22Rv1 (cell line): Measurements from ENCODE around the gene TRAP1.

Experiments
- ZFX ChIP-seq: fragments of 450-650 bp; IDR thresholded peaks from 2 replicates; pipeline ENCODE4 v1.6.1; 2017; ENCODE audit warnings: antibody characterized with exemption, borderline replicate concordance
- TF ChIP-seq, protein P1 (sequence below): fragments of 450-650 bp; IDR thresholded peaks from 2 replicates; pipeline ENCODE4 v1.5.1; 2017; ENCODE audit warnings: mild to moderate bottlenecking

DNA sequence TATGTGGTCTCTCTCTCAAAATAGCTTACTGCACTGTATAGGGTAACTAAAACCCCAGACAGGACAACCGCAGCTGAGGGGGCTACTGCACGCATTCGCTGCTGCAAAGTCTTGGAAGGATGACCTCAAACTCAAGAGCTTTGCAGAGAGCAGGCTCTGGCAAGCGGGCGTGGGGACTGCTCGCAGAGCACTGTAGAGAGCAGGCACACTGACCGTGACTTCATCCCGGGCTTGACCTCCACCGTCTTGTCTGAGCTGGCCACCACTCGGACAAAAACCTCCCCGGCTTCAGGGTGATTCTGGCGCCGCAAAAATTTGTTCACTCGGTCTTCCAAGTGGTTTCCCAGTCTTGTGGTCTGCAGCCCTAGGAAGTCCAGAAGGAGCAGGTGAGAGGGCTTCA is 22.9 kb upstream of the TRAP1 start:
- TF ChIP-seq, protein P1, sequence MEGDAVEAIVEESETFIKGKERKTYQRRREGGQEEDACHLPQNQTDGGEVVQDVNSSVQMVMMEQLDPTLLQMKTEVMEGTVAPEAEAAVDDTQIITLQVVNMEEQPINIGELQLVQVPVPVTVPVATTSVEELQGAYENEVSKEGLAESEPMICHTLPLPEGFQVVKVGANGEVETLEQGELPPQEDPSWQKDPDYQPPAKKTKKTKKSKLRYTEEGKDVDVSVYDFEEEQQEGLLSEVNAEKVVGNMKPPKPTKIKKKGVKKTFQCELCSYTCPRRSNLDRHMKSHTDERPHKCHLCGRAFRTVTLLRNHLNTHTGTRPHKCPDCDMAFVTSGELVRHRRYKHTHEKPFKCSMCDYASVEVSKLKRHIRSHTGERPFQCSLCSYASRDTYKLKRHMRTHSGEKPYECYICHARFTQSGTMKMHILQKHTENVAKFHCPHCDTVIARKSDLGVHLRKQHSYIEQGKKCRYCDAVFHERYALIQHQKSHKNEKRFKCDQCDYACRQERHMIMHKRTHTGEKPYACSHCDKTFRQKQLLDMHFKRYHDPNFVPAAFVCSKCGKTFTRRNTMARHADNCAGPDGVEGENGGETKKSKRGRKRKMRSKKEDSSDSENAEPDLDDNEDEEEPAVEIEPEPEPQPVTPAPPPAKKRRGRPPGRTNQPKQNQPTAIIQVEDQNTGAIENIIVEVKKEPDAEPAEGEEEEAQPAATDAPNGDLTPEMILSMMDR, result no peak
- TF ChIP-seq ZFX, result no peak
